ENCODE data around the gene STK35.

The STK35 gene

GRCh38 chr20:2146080-2146867 is 44.6 kb downstream of the STK35 start:
- Histone ChIP-seq H3K4me1 (no peaks in the 10 kb centered on the region), H3K27me3 (ENCODE audit: low read depth) (no peaks in the 10 kb centered on the region), H3K9me3 (no peaks in the 10 kb centered on the region), H3K4me3 (no peak overlapping the region), H3K36me3 (replicated peaks) (peaks cover 8% of the 10 kb centered on the region; the same call in 1 of the 2 replicates)
- in situ Hi-C loops (cut with MboI; ENCODE audit: low sequenced_read_pairs) = no loop called here
- no peak for DNase-seq (ENCODE audit: low spot score in 2 of 2)

- no peaks in the 10 kb centered on the region for H3K9me3 ChIP-seq
- H3K36me3 ChIP-seq (replicated peaks) = peaks cover 2% of the 10 kb centered on the region; the same call in 1 of the 2 replicates
- DNase-seq (ENCODE audit: low spot score in 2 of 2) = no peak
- no peaks in the 10 kb centered on the region for H3K4me1 ChIP-seq
- H3K4me3 ChIP-seq = no peak overlapping the region
- no peaks in the 10 kb centered on the region for H3K27me3 ChIP-seq (ENCODE audit: low read depth)
- in situ Hi-C loops (cut with MboI; ENCODE audit: low sequenced_read_pairs) = no loop called here
These were observed 47.9 kb downstream of the STK35 start for GRCh38 chr20:2149507-2149906.

GRCh38 chr20:2150660-2151059 is 49.0 kb downstream of the STK35 start:
- no peaks in the 10 kb centered on the region for H3K9me3 ChIP-seq
- no peaks in the 10 kb centered on the region for H3K36me3 ChIP-seq (replicated peaks)
- DNase-seq (ENCODE audit: low spot score in 2 of 2) = no peak
- H3K4me1 ChIP-seq = no peaks in the 10 kb centered on the region
- H3K4me3 ChIP-seq = no peak overlapping the region
- H3K27me3 ChIP-seq (ENCODE audit: low read depth) = no peaks in the 10 kb centered on the region
- in situ Hi-C loops (cut with MboI; ENCODE audit: low sequenced_read_pairs) = no loop called here

- in situ Hi-C loops (cut with MboI; ENCODE audit: low sequenced_read_pairs) = no loop called here
- Histone ChIP-seq H3K36me3 (replicated peaks) (no peaks in the 10 kb centered on the region), H3K9me3 (no peaks in the 10 kb centered on the region), H3K4me3 (no peak overlapping the region), H3K4me1 (no peaks in the 10 kb centered on the region), H3K27me3 (ENCODE audit: low read depth) (no peaks in the 10 kb centered on the region)
- no peak for DNase-seq (ENCODE audit: low spot score in 2 of 2)
These were observed 50.2 kb downstream of the STK35 start for GRCh38 chr20:2151858-2152281.

GRCh38 chr20:2152317-2152716 is 50.7 kb downstream of the STK35 start:
- DNase-seq (ENCODE audit: low spot score in 2 of 2) = no peak
- H3K4me3 ChIP-seq = no peak overlapping the region
- no peaks in the 10 kb centered on the region for H3K27me3 ChIP-seq (ENCODE audit: low read depth)
- H3K36me3 ChIP-seq (replicated peaks) = no peaks in the 10 kb centered on the region
- in situ Hi-C loops (cut with MboI; ENCODE audit: low sequenced_read_pairs) = no loop called here
- H3K4me1 ChIP-seq = no peaks in the 10 kb centered on the region
- H3K9me3 ChIP-seq = no peaks in the 10 kb centered on the region

GRCh38 chr20:2153326-2153725 is 51.7 kb downstream of the STK35 start:
- H3K27me3 ChIP-seq (ENCODE audit: low read depth) = no peaks in the 10 kb centered on the region
- DNase-seq (ENCODE audit: low spot score in 2 of 2) = no peak
- in situ Hi-C loops (cut with MboI; ENCODE audit: low sequenced_read_pairs) = no loop called here

GRCh38 chr20:2156224-2156623 is 54.6 kb downstream of the STK35 start:
- DNase-seq (ENCODE audit: low spot score in 2 of 2) = no peak
- in situ Hi-C loops (cut with MboI; ENCODE audit: low sequenced_read_pairs) = no loop called here

More at GRCh38 chr20:2153326-2153725, 51.7 kb downstream of the STK35 start:
- no peak overlapping the region for H3K4me3 ChIP-seq
- no peaks in the 10 kb centered on the region for H3K9me3 ChIP-seq
- H3K36me3 ChIP-seq (replicated peaks) = no peaks in the 10 kb centered on the region
- no peaks in the 10 kb centered on the region for H3K4me1 ChIP-seq

GRCh38 chr20:2156666-2157624 is 55.3 kb downstream of the STK35 start:
- Histone ChIP-seq H3K27me3 (ENCODE audit: low read depth) (no peaks in the 10 kb centered on the region), H3K4me1 (peaks cover 7% of the 10 kb centered on the region), H3K9me3 (no peaks in the 10 kb centered on the region), H3K4me3 (no peak overlapping the region), H3K36me3 (replicated peaks) (no peaks in the 10 kb centered on the region)
- in situ Hi-C loops (cut with MboI; ENCODE audit: low sequenced_read_pairs) = no loop called here
- DNase-seq (ENCODE audit: low spot score in 2 of 2) = no peak

More at GRCh38 chr20:2156224-2156623, 54.6 kb downstream of the STK35 start:
- Histone ChIP-seq H3K4me3 (no peak overlapping the region), H3K27me3 (ENCODE audit: low read depth) (no peaks in the 10 kb centered on the region), H3K9me3 (no peaks in the 10 kb centered on the region), H3K4me1 (peaks cover 7% of the 10 kb centered on the region), H3K36me3 (replicated peaks) (no peaks in the 10 kb centered on the region)

DNA sequence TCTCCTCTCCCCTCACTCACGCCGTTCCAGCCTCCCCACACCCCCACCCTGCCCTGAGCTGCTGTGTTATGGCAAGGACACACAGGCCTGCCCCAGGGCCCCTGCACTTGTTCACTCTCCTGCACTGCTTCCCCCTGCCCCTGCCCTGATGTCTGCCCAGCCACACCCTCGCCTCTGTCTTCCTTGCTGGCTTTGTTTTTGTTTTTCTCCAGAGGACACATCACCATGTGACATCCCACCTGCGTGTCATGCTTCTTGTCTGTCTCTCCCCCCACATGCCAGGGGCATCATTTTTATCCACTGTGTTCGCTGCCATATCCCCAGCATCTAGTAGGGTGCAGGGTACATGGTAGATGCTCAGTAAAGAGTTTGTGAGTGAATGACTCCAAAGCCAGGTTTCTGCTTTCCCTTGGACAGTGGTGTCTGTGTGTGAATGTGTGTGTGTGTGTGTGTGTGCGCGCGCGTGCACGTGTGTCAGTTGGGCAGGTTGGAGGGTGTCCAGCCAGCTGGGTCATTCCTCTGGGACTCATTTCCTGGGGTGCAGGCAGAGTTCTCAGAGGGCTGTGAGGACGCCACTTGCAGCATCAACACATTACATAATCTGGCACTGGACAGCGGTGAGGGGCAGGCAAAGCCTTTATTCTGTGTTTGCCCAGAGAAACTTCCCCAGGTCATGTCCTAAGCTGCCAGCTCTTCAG is 60.6 kb downstream of the STK35 start:
- H3K36me3 ChIP-seq (replicated peaks) = no peaks in the 10 kb centered on the region
- H3K4me1 ChIP-seq = peaks cover 7% of the 10 kb centered on the region
- DNase-seq (ENCODE audit: low spot score in 2 of 2) = no peak
- in situ Hi-C loops (cut with MboI; ENCODE audit: low sequenced_read_pairs) = no loop called here
- no peaks in the 10 kb centered on the region for H3K9me3 ChIP-seq
- H3K27me3 ChIP-seq (ENCODE audit: low read depth) = peaks cover 13% of the 10 kb centered on the region
- no peak overlapping the region for H3K4me3 ChIP-seq

DNA sequence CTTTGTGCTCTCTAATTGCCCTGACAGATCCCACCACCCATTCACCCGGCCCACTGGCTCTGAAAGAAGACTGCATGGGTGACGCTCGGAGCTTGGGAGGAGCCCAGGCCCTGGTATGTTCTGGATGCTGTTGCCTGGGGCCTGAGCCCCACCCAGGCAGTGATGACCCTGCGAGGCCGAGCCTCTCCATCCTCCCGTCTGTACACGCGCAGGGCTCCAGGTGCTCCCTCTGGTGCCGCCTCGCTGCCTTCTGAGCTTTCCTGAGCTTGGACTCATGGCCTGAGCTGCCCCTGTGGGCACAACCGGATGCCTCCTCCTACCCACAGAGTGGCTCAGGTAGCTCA is 61.2 kb downstream of the STK35 start:
- Histone ChIP-seq H3K36me3 (replicated peaks) (no peaks in the 10 kb centered on the region), H3K4me3 (no peak overlapping the region), H3K9me3 (no peaks in the 10 kb centered on the region), H3K4me1 (peaks cover 7% of the 10 kb centered on the region), H3K27me3 (ENCODE audit: low read depth) (peaks cover 14% of the 10 kb centered on the region)
- no peak for DNase-seq (ENCODE audit: low spot score in 2 of 2)
- in situ Hi-C loops (cut with MboI; ENCODE audit: low sequenced_read_pairs) = no loop called here

DNA sequence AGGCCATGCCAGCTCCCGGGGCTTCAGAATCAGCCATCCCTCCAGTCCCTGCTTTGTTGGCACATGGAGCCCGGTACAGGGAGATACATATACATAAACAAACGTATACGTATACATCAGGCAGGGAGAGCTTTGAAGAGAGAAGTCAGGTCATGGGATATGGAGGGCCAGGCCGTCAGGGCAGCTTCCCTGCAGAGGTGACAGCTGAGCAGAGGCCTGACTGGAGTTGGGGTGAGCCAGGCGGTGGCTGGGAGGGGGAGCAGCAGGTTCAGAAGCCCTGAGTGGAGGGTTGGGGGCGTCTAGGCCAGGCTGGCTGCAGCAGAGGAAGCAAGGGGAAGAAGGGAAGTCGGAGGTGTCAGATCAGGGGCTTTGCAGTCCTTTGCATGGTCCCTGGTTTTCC is 61.7 kb downstream of the STK35 start:
- no peak for DNase-seq (ENCODE audit: low spot score in 2 of 2)
- in situ Hi-C loops (cut with MboI; ENCODE audit: low sequenced_read_pairs) = no loop called here
- H3K9me3 ChIP-seq = no peaks in the 10 kb centered on the region
- peaks cover 14% of the 10 kb centered on the region for H3K27me3 ChIP-seq (ENCODE audit: low read depth)
- no peak overlapping the region for H3K4me3 ChIP-seq
- no peaks in the 10 kb centered on the region for H3K36me3 ChIP-seq (replicated peaks)
- peaks cover 7% of the 10 kb centered on the region for H3K4me1 ChIP-seq

GRCh38 chr20:2163757-2164156 is 62.1 kb downstream of the STK35 start:
- H3K4me3 ChIP-seq = no peak overlapping the region
- no peaks in the 10 kb centered on the region for H3K9me3 ChIP-seq
- in situ Hi-C loops (cut with MboI; ENCODE audit: low sequenced_read_pairs) = no loop called here
- no peak for DNase-seq (ENCODE audit: low spot score in 2 of 2)
- H3K4me1 ChIP-seq = peaks cover 7% of the 10 kb centered on the region
- peaks cover 14% of the 10 kb centered on the region for H3K27me3 ChIP-seq (ENCODE audit: low read depth)
- H3K36me3 ChIP-seq (replicated peaks) = no peaks in the 10 kb centered on the region

- Histone ChIP-seq H3K9me3 (no peaks in the 10 kb centered on the region), H3K4me1 (peaks cover 3% of the 10 kb centered on the region), H3K36me3 (replicated peaks) (no peaks in the 10 kb centered on the region), H3K27me3 (ENCODE audit: low read depth) (peaks cover 14% of the 10 kb centered on the region), H3K4me3 (no peak overlapping the region)
- in situ Hi-C loops (cut with MboI; ENCODE audit: low sequenced_read_pairs) = no loop called here
- no peak for DNase-seq (ENCODE audit: low spot score in 2 of 2)
These were observed 62.8 kb downstream of the STK35 start for GRCh38 chr20:2164421-2164820.

Measured in HAP-1 (cell line).